Endothelial cell (in vitro differentiated cells): ENCODE results near the gene TDRD1. TPM values are rescaled to one million over a fixed set of nuclear protein-coding genes. Genes with fewer than 3 reads are reported as not detected.
"Not testable (repeated sequence)": the region's sequence is repeated elsewhere in the genome, so short reads cannot be mapped to it uniquely, and the experiment has no call there.

Experiments
- DNase-seq: peaks from one replicate; pipeline ENCODE4 v3.0.0; 2021; ENCODE audit warnings: low spot score
- H3K27ac Mint-ChIP-seq: one replicate; pipeline ENCODE4 v1.8.0; 2021; ENCODE audit warnings: mixed read lengths, inconsistent platforms; ENCODE audit not compliant: unreplicated experiment
- H3K27me3 Mint-ChIP-seq: one replicate; pipeline ENCODE4 v1.8.0; 2021; ENCODE audit warnings: mild to moderate bottlenecking, moderate library complexity, mixed read lengths, inconsistent platforms; ENCODE audit not compliant: unreplicated experiment
- H3K36me3 Mint-ChIP-seq: one replicate; pipeline ENCODE4 v1.8.0; 2021; ENCODE audit warnings: mild to moderate bottlenecking, low read depth, mixed read lengths, inconsistent platforms; ENCODE audit not compliant: unreplicated experiment
- H3K4me1 Mint-ChIP-seq: one replicate; pipeline ENCODE4 v1.8.0; 2021; ENCODE audit warnings: mild to moderate bottlenecking, mixed read lengths, inconsistent platforms; ENCODE audit not compliant: unreplicated experiment
- H3K4me3 Mint-ChIP-seq: one replicate; pipeline ENCODE4 v1.8.0; 2021; ENCODE audit warnings: mild to moderate bottlenecking, mixed read lengths, inconsistent platforms; ENCODE audit not compliant: unreplicated experiment
- H3K9me3 Mint-ChIP-seq: one replicate; pipeline ENCODE4 v1.8.0; 2021; ENCODE audit warnings: mixed read lengths, inconsistent platforms; ENCODE audit not compliant: unreplicated experiment
- total RNA-seq: library from RNA; stranded (reverse); fragmentation: NEBNext Ultra II Directional; extraction: Animal tissue kit (Norgen Biotek cat#: 25700); gene quantifications from one replicate; pipeline ENCODE4 v1.2.1, GENCODE V29; 2021; ENCODE audit not compliant: unreplicated experiment
- TF ChIP-seq, protein P1 (sequence below): fragments of 200-600 bp; sonication (generic); IDR thresholded peaks from one replicate; pipeline ENCODE4 v1.5.0; 2021; ENCODE audit warnings: antibody characterized with exemption; ENCODE audit not compliant: unreplicated experiment

TDRD1 gene
- total RNA-seq, 1 donor from 2014 or later, result 0.18 TPM

- no peak for DNase-seq
- H3K9me3 Mint-ChIP-seq, result no peaks in the 10 kb centered on the region
- peaks cover 12% of the 10 kb centered on the region for H3K4me1 Mint-ChIP-seq
- H3K27ac Mint-ChIP-seq, result no peak overlapping the region
- peaks cover 13% of the 10 kb centered on the region for H3K36me3 Mint-ChIP-seq
- H3K27me3 Mint-ChIP-seq, result no peaks in the 10 kb centered on the region
- TF ChIP-seq, protein P1, sequence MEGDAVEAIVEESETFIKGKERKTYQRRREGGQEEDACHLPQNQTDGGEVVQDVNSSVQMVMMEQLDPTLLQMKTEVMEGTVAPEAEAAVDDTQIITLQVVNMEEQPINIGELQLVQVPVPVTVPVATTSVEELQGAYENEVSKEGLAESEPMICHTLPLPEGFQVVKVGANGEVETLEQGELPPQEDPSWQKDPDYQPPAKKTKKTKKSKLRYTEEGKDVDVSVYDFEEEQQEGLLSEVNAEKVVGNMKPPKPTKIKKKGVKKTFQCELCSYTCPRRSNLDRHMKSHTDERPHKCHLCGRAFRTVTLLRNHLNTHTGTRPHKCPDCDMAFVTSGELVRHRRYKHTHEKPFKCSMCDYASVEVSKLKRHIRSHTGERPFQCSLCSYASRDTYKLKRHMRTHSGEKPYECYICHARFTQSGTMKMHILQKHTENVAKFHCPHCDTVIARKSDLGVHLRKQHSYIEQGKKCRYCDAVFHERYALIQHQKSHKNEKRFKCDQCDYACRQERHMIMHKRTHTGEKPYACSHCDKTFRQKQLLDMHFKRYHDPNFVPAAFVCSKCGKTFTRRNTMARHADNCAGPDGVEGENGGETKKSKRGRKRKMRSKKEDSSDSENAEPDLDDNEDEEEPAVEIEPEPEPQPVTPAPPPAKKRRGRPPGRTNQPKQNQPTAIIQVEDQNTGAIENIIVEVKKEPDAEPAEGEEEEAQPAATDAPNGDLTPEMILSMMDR, result no peak
- no peak overlapping the region for H3K4me3 Mint-ChIP-seq
Observed at GRCh38 chr10:114140036-114140435, 39.1 kb upstream of the TDRD1 start.

DNA sequence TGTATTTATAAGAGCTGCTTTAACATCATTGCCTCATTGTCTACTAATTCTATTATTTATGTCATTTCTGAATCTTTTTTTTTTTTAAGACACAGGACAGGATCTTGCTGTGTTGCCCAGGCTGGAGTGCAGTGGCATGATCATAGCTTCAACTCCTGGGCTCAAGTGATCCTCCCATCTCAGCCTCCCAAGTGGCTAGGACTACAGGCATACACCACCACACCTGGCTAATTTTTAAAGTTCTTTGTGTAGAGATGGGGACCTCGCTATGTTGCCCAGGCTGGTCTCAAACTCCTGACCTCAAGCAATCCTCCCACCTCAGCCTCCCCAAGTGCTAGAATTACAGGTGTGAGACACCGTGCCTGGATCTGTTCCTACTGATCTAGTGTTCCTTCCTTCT, 38.3 kb upstream of the TDRD1 start:
- not testable (repeated sequence) for H3K27me3 Mint-ChIP-seq, H3K27ac Mint-ChIP-seq
- peaks cover 13% of the 10 kb centered on the region for H3K36me3 Mint-ChIP-seq

GRCh38 chr10:114142018-114142417, 37.1 kb upstream of the TDRD1 start:
- DNase-seq, result no peak
- Mint-ChIP-seq H3K4me1 (peaks cover 12% of the 10 kb centered on the region), H3K36me3 (peaks cover 12% of the 10 kb centered on the region), H3K27ac (no peak overlapping the region), H3K9me3 (no peaks in the 10 kb centered on the region), H3K27me3 (no peaks in the 10 kb centered on the region), H3K4me3 (no peak overlapping the region)
- TF ChIP-seq, protein P1, result no peak

More for the DNA sequence above, 38.3 kb upstream of the TDRD1 start:
- H3K9me3 Mint-ChIP-seq, H3K4me3 Mint-ChIP-seq, DNase-seq: not testable (repeated sequence)
- peaks cover 12% of the 10 kb centered on the region for H3K4me1 Mint-ChIP-seq

- Mint-ChIP-seq H3K4me1 (peaks cover 8% of the 10 kb centered on the region), H3K36me3 (peaks cover 21% of the 10 kb centered on the region), H3K27me3 (peaks cover 3% of the 10 kb centered on the region), H3K4me3 (no peak overlapping the region), H3K9me3 (no peaks in the 10 kb centered on the region), H3K27ac (no peak overlapping the region)
- TF ChIP-seq, protein P1, result no peak
- no peak for DNase-seq
Observed at GRCh38 chr10:114143160-114143559, 36.0 kb upstream of the TDRD1 start.

DNA sequence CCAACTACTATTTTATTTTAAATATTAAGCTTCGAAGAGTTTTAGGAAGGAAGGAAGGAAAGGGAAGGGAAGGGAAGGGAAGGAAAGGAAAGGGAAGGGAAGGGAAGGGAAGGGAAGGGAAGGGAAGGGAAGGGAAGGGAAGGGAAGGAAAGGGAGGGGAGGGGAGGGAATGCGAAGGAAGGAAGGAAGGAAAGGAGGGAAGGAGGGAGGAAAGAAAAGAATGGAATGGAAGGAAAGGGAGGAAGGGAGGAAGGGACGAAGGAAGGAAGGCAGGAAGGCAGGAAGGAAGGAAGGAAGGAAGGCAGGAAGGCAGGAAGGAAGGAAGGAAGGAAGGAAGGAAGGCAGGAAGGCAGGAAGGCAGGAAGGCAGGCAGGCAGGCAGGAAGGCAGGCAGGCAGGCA, 29.7 kb upstream of the TDRD1 start:
- H3K9me3 Mint-ChIP-seq, H3K4me1 Mint-ChIP-seq, H3K27ac Mint-ChIP-seq, DNase-seq, H3K4me3 Mint-ChIP-seq, H3K27me3 Mint-ChIP-seq: not testable (repeated sequence)
- H3K36me3 Mint-ChIP-seq, result peaks cover 40% of the 10 kb centered on the region

- DNase-seq, result no peak
- no peaks in the 10 kb centered on the region for H3K9me3 Mint-ChIP-seq
- H3K4me1 Mint-ChIP-seq, result no peaks in the 10 kb centered on the region
- H3K27ac Mint-ChIP-seq, result no peak overlapping the region
- TF ChIP-seq, protein P1, result no peak
- no peak overlapping the region for H3K4me3 Mint-ChIP-seq
- peaks cover 3% of the 10 kb centered on the region for H3K27me3 Mint-ChIP-seq
- peaks cover 40% of the 10 kb centered on the region for H3K36me3 Mint-ChIP-seq
Observed at GRCh38 chr10:114151486-114151885, 27.7 kb upstream of the TDRD1 start.
